OCI-LY7 (cell line): ENCODE results near the gene EIF4EBP2.

Source experiments
- CTCF ChIP-seq: fragments of 200-600 bp; sonication (generic); conservative IDR thresholded peaks from 2 replicates; pipeline ENCODE4 v1.5.1; 2014; ENCODE audit warnings: mild to moderate bottlenecking, antibody characterized with exemption, low read length, moderate library complexity, mixed read lengths
- EZH2phosphoT487 ChIP-seq: fragments of 200-600 bp; sonication (generic); IDR thresholded peaks from 2 replicates; pipeline ENCODE4 v1.6.1; 2018; ENCODE audit warnings: low read depth, borderline replicate concordance, mild to moderate bottlenecking, mixed run types, antibody characterized with exemption, low read length, moderate library complexity, mixed read lengths

- TF ChIP-seq CTCF = no peak
- no peak for TF ChIP-seq EZH2phosphoT487
Measured at GRCh38 chr10:70371846-70372245, 32.1 kb upstream of the EIF4EBP2 start.
